B cell (primary cell): ENCODE results near the gene FTO.

Source experiments
- EZH2 ChIP-seq: IDR thresholded peaks from 2 replicates; pipeline ENCODE4 v1.6.1; 2012; ENCODE audit warnings: borderline replicate concordance, low read depth, mild to moderate bottlenecking, moderate library complexity, low read length; ENCODE audit not compliant: insufficient read depth, poor library complexity, severe bottlenecking
- TF ChIP-seq, protein P1 (sequence below): fragments of 200-600 bp; IDR thresholded peaks from one replicate; pipeline ENCODE4 v1.8.0; 2022; ENCODE audit warnings: antibody characterized with exemption, mild to moderate bottlenecking

DNA sequence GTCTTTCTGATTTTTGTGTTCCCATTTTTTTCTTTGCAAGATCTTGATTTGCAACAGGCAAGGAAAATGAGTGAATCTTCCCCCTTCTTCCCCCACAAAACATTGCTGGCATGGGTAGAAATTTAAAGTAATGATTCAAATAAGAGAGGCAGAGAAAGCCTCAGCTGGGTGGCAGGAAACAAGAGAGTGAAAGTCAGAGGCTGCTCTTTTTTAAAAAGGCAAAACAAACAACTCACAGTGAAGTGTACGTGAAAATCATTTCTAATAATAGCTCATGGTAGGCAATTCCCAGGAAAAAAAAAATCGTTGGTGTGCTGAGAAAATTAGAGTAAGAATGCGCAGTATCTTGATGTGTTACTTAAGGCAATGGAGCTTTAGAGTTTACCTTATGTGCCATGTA, 229.5 kb downstream of the FTO start:
- TF ChIP-seq, protein P1, sequence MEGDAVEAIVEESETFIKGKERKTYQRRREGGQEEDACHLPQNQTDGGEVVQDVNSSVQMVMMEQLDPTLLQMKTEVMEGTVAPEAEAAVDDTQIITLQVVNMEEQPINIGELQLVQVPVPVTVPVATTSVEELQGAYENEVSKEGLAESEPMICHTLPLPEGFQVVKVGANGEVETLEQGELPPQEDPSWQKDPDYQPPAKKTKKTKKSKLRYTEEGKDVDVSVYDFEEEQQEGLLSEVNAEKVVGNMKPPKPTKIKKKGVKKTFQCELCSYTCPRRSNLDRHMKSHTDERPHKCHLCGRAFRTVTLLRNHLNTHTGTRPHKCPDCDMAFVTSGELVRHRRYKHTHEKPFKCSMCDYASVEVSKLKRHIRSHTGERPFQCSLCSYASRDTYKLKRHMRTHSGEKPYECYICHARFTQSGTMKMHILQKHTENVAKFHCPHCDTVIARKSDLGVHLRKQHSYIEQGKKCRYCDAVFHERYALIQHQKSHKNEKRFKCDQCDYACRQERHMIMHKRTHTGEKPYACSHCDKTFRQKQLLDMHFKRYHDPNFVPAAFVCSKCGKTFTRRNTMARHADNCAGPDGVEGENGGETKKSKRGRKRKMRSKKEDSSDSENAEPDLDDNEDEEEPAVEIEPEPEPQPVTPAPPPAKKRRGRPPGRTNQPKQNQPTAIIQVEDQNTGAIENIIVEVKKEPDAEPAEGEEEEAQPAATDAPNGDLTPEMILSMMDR: no peak
- TF ChIP-seq EZH2: no peak
